ENCODE data around the gene SPATS2L. TPM values are rescaled to one million over a fixed set of nuclear protein-coding genes. Genes with fewer than 3 reads are reported as not detected.

Gene SPATS2L
- total and polyA plus RNA-seq, 2 of the 13 experiments (the other 11 are each of a cell fraction or from before 2014, with no cell fraction given): 154 to 212 TPM

DNA sequence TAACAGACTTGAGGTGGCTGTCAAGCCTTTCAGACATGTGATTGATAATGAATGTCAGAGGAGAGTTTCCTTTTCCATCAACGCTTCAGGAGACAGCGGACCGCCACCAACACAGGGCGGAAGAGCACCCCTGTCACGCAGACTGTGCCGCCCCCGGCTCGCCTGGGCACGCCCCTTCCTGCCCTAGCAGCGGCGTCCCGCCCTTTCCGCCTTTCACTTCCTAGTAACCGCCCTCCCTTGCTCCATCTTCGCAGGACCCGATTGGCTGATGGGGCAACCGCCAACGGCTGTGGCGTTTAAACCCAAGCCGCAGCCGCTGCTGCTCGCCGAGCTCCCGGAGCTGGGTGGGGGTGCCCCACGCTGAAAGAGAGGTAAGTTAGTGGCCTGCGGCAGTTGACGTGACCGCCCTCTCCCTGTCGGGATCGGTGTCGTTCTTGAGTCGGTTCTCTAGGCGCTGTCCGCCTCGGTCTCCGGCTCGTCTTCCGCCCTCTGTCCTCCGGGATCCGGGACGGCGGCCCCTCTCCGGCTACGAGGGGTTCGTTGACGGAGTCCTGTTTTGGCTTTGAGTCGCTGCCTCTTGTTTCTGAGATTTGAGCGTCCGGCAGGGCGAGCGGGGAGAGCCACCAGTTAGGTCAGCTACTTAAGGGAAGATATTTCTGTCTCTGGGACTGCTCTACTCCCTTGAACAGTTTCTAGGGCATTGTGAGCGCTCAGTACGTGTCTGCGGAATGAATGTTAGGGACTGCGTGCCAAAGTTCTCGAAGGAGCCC, 219.6 kb downstream of the SPATS2L start, which contains the start of gene SGO2 (continued):
- TF ChIP-seq, protein P1, sequence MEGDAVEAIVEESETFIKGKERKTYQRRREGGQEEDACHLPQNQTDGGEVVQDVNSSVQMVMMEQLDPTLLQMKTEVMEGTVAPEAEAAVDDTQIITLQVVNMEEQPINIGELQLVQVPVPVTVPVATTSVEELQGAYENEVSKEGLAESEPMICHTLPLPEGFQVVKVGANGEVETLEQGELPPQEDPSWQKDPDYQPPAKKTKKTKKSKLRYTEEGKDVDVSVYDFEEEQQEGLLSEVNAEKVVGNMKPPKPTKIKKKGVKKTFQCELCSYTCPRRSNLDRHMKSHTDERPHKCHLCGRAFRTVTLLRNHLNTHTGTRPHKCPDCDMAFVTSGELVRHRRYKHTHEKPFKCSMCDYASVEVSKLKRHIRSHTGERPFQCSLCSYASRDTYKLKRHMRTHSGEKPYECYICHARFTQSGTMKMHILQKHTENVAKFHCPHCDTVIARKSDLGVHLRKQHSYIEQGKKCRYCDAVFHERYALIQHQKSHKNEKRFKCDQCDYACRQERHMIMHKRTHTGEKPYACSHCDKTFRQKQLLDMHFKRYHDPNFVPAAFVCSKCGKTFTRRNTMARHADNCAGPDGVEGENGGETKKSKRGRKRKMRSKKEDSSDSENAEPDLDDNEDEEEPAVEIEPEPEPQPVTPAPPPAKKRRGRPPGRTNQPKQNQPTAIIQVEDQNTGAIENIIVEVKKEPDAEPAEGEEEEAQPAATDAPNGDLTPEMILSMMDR (CRISPR knock-in tag; IDR thresholded peaks at IDR 0.05): no peak
- TF ChIP-seq GATAD2A (CRISPR knock-in tag; IDR thresholded peaks at IDR 0.05) (peak; percentile 65), ZSCAN25 (CRISPR knock-in tag; IDR thresholded peaks at IDR 0.05) (peak; percentile 71), FOXC1 (CRISPR knock-in tag; IDR thresholded peaks at IDR 0.05; ENCODE audit: borderline replicate concordance) (peak; percentile 59; the same call in 1 of the 2 replicates), HNF4A (CRISPR knock-in tag; IDR thresholded peaks at IDR 0.05) (no peak), ZNF567 (CRISPR knock-in tag; IDR thresholded peaks at IDR 0.05; ENCODE audit: borderline replicate concordance) (0 out of 2 replicates have a peak, but pooled peaks have one; percentile 64), ZMAT3 (CRISPR knock-in tag; conservative IDR thresholded peaks at IDR 0.05) (peak; percentile 78; the same call in 1 of the 2 replicates), ZNF142 (CRISPR knock-in tag; IDR thresholded peaks at IDR 0.05) (0 out of 2 replicates have a peak, but pooled peaks have one; percentile 59), ZNF121 (CRISPR knock-in tag; IDR thresholded peaks at IDR 0.05) (no peak), HOXA5 (CRISPR knock-in tag; IDR thresholded peaks at IDR 0.05) (peak; percentile 35; the same call in 1 of the 2 replicates), FOXO1 (CRISPR knock-in tag; IDR thresholded peaks at IDR 0.05) (peak; percentile 60), EED (CRISPR knock-in tag; IDR thresholded peaks at IDR 0.05) (peak; percentile 93; the same call in 1 of the 2 replicates), SOX6 (IDR thresholded peaks at IDR 0.05) (no peak), SOX6 (CRISPR knock-in tag; IDR thresholded peaks at IDR 0.05) (peak; percentile 78)
- TF ChIP-seq, protein P2, sequence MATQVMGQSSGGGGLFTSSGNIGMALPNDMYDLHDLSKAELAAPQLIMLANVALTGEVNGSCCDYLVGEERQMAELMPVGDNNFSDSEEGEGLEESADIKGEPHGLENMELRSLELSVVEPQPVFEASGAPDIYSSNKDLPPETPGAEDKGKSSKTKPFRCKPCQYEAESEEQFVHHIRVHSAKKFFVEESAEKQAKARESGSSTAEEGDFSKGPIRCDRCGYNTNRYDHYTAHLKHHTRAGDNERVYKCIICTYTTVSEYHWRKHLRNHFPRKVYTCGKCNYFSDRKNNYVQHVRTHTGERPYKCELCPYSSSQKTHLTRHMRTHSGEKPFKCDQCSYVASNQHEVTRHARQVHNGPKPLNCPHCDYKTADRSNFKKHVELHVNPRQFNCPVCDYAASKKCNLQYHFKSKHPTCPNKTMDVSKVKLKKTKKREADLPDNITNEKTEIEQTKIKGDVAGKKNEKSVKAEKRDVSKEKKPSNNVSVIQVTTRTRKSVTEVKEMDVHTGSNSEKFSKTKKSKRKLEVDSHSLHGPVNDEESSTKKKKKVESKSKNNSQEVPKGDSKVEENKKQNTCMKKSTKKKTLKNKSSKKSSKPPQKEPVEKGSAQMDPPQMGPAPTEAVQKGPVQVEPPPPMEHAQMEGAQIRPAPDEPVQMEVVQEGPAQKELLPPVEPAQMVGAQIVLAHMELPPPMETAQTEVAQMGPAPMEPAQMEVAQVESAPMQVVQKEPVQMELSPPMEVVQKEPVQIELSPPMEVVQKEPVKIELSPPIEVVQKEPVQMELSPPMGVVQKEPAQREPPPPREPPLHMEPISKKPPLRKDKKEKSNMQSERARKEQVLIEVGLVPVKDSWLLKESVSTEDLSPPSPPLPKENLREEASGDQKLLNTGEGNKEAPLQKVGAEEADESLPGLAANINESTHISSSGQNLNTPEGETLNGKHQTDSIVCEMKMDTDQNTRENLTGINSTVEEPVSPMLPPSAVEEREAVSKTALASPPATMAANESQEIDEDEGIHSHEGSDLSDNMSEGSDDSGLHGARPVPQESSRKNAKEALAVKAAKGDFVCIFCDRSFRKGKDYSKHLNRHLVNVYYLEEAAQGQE (IDR thresholded peaks at IDR 0.05; ENCODE audit: borderline replicate concordance in 1 of 2, low read depth in 1 of 2, low read length in 2 of 2): peak in 1 of 2 experiments; percentile 30; a peak in 1 of 4 replicates
- TF ChIP-seq, protein P3, sequence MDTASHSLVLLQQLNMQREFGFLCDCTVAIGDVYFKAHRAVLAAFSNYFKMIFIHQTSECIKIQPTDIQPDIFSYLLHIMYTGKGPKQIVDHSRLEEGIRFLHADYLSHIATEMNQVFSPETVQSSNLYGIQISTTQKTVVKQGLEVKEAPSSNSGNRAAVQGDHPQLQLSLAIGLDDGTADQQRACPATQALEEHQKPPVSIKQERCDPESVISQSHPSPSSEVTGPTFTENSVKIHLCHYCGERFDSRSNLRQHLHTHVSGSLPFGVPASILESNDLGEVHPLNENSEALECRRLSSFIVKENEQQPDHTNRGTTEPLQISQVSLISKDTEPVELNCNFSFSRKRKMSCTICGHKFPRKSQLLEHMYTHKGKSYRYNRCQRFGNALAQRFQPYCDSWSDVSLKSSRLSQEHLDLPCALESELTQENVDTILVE (CRISPR knock-in tag; IDR thresholded peaks at IDR 0.05): peak; percentile 54; the same call in 1 of the 2 replicates
